HG02981 (cell line): ENCODE measurements around the gene CPXM1.

Experiments used
- ATAC-seq: cut with Tn5 transposase; IDR thresholded peaks from one replicate; pipeline ENCODE4 v1.9.1; 2021; ENCODE audit warnings: mild to moderate bottlenecking, moderate library complexity; ENCODE audit not compliant: unreplicated experiment

Gene CPXM1

DNA sequence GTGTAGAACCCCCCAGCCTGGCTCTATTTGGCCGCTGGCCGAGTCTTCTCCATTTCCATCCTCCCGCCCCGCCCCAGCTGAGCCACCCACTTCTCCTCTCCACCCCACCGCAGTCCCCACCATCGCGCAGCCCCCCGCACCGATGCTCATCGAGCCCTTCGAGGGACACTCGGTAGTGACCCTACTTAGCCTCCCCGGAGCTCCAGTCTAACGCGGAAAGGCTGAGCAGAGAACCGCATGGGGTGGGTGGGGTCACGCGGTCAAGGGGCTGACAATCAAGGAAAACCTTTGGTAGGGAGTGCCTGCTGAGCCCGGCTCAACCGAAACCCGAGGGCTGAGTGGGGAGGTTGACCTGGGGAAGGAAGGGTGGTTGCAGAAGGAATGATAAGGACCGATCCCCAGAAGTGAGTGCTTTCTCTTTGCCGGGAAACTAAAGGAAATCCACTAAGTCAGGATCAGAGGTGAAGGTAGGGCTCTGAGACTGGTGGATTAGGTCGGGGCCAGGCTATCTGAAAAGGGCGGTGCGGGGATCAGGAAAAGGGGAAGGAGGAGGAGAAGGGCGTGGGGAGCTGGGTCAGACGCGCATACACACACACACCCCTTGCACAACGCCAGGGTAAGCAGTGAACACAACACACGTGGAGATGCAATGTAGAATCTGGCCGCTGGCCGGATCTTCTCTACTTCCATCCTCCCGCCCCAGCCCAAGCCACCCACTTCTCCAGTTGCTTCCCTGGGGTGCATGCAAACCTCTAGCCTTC lies 49.8 kb downstream of the CPXM1 start:
- no peak for ATAC-seq

DNA sequence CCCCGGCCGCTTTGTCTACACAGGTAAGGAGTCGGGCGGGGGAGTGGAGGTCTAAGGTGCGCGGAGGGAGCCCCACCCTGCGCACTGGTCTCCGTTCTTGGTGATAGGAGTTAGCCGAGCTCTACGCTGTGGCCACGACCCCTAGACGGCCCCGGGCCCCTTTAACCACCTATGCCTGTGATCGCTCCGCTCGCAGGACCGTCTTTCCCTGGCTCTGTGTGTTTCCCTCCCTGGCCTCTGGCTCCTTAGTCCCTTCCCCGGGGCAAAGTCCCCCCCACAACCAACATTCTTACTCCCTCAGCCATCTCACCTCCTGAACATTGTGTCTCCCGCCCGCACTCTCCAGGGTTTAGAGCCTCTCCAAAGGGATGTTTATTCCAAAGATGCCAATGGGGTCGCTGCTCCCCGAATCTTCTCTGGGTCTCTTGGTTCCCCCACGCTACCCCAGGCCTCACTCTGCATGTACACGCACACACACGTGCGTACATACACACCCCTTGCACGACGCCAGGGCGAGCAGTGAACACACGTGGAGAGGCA lies 50.4 kb downstream of the CPXM1 start:
- no peak for ATAC-seq

DNA sequence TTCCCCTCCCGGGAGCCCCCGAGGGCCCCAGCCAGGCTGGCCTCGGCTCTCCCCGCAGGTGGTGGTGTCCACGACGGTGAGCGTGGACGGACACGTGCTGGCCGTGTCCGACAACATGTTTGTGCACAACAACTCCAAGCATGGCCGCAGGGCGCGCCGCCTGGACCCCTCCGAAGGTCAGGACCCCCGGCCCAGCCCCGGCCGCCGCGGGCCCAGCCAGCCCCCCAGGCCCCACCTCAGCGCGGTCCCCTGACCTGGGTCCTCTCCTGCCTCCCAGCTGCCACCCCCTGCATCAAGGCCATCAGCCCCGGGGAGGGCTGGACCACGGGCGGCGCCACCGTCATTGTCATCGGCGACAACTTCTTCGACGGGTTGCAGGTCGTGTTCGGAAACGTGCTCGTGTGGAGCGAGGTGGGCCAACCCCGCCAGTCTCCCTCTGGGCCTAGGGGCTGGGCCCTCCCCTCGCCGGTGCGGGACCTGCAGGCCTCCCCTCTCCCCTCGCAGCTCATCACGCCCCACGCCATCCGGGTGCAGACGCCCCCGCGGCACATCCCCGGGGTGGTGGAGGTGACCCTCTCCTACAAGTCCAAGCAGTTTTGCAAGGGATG lies 51.0 kb downstream of the CPXM1 start:
- no peak for ATAC-seq

DNA sequence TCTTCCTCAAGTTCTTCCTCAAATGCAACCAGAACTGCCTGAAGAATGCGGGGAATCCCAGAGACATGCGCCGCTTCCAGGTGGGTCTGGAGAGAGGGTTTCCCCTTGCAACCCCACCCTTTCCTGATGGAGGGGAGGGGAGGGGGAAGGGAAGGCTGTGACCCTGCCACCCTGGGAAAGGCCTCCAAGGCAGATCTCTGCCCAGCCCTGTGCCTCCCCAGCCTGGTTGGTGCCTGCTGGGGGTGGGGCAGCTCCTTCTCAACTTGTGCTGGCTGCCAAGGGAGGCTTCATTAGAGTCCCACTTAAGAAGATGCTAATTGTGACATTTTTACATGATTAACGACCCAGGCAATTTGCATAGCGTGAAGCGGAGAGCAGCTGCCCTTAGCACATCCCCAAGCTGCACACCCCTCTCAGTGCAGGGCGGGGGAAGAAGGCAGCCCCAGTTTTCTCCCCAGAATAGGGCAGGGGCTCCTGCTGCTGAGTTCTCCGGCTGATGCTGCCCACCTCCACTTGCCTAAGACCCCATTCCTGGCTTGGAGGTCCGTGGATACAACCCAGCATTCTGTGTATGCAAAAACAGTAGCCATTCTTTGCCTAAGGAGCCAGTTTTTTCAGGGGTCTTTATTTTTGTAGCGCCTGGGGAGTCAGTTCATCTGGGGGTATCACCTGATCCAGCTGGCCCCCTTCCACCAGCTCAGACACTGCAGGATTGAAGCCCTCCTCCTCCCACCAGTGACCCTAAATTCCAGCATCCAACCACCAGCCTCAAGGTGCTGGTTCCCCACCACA lies 51.7 kb downstream of the CPXM1 start:
- ATAC-seq: no peak

DNA sequence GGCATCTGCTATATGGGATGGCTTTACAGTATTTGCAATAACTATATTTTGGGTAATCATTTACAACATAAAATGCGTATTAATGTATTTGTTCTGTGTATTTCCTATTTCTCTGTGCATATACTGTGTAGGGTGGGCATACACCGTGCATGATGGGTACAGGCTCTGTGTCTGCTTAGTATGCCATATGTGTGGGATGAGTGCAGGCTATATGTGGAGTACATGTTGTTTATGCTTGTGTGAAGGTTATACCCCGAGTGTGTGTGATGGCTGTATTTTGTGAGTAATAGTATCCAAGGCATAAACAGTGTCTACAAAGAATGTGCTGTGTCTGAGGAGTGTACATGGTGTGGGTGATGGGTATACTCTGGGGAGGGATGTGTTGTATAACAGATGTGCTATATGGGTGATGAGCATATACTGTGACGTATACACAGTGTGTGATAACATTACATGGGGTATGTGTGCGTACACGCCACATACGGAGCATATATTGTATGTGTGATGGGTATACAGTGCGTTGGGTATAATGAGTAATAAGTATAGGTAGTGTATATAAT lies 52.7 kb downstream of the CPXM1 start:
- ATAC-seq: no peak

DNA sequence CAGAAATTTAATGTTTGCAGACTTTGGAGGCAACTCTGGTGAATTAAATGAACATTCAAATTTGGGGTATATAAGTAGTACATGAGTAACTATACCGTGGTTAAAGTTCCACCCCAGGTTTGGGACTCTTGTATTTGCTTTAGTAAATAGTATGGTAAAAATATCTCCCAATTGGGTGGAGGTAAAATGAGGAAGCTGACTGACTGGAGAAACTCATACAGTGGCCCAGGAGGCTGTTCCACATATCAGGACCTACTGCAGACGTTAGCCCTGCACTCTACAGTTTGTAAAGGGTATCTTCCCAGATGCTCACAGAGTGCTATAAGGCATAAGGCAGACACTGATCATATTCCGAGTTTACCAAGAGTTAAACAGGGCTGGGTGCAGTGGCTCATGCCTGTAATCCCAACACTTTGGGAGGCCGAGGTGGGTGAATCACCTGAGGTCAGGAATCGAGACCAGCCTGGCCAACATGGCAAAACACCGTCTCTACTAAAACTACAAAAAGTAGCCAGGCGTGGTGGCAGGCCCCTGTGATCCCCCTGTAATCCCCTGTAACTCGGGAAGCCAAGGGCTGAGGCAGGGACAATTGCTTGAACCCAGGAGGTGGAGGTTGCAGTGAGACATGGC lies 53.7 kb downstream of the CPXM1 start:
- ATAC-seq: no peak

DNA sequence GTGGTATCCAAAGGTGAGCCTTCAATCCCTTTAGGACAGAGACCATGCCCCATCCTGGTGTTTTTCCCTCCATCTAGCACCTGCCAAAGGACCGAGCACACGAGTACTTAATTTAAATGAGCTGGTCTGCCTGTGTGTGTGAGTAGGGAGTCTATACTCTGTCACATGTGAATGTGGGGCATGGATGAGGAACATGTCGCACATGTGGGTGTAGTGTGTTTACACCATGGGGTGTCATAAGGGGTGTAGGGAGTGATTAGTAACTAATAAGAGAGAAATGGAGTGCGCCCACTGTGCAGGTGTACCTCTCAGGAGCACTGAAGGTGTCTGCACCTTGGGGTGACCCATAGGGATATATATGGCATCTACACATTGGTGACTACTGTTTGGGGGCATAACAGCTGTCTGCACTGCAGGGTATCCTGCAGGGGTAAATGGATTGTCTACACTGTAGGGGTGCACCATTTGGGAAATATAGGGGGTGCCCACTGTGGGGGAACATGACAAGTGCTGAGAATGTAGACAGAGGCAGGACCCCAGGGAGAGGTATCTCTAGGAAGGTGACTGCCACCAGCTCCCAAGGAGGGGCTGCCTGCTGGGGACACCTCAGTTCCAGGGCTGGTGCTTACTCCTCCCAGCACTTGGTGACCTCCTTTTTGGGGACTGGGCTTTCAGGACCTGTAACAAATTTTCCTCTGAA lies 54.3 kb downstream of the CPXM1 start:
- no peak for ATAC-seq

DNA sequence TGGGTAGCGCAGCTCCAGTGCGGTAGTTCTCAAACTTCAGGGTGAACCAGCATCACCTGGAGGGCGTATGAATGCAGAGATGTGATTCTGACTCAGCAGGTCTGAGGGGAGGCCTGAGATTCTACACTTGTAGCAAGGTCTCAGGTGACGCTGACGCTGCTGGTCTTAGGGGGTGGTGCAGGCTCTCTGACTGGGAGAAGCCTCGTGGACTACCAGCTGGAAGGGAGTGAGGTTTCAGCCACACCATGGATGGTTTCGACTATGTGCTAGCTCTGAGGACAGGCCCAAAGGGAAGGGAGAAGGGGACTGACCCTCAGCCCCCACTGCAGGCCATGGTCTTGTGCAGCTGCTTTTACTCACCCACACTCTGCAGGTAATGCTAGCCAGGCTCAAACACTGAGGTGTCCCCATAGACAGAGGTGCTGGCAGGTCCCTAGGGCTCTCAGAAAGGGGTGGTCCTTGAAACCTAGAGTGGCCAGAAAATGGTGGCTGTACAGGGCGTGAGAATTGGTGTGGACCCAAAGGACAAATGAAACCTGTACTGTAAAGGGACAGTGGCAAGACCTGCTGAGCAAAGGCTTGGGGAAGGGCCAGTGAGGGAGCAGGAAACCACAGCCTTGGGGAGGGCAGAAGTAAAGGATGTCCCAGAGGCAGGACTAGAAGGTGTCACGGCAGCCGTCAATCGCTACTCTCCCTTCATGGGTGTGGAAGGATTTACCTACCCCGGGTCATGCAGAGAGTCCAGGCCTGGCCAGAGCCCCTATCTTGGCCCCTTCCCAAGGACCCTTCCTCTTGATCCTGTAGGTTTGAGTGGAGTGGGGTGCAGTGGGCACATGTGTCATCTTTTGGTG lies 55.1 kb downstream of the CPXM1 start:
- no peak for ATAC-seq
